ENCODE results near the gene SERINC5.

GRCh38 chr5:80246001-80246758 is 9.7 kb downstream of the SERINC5 start:
- no peak for TF ChIP-seq POLR2AphosphoS5 (IDR thresholded peaks at IDR 0.05)
- TF ChIP-seq CTCF (IDR thresholded peaks at IDR 0.05), result no peak
- TF ChIP-seq POLR2A (IDR thresholded peaks at IDR 0.05), result no peak
- no peak for TF ChIP-seq EP300 (IDR thresholded peaks at IDR 0.05)

All from gastroesophageal sphincter (tissue), 3 donors.